Measurements from ENCODE around the gene TECTA.

TECTA gene

DNA sequence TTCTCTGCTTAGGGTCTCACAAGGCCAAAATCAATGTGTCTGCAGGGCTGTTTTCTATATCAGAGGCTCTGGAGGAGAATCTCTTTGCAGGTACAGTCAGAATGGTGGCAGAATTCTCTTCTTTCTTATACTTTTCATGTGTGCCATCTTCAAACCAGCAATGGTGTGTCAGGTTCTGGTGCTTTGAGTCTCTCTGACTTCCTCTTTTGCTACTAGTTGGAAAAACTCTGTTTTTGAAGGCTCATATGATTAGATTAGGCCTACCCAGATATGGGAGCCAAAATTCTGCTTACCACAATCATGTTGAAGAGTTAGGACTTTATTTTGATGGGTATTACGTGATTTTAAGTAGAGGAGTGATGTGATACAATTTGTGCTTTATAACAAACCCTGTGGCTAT is 18.8 kb upstream of the TECTA start:
- TF ChIP-seq, protein P1, sequence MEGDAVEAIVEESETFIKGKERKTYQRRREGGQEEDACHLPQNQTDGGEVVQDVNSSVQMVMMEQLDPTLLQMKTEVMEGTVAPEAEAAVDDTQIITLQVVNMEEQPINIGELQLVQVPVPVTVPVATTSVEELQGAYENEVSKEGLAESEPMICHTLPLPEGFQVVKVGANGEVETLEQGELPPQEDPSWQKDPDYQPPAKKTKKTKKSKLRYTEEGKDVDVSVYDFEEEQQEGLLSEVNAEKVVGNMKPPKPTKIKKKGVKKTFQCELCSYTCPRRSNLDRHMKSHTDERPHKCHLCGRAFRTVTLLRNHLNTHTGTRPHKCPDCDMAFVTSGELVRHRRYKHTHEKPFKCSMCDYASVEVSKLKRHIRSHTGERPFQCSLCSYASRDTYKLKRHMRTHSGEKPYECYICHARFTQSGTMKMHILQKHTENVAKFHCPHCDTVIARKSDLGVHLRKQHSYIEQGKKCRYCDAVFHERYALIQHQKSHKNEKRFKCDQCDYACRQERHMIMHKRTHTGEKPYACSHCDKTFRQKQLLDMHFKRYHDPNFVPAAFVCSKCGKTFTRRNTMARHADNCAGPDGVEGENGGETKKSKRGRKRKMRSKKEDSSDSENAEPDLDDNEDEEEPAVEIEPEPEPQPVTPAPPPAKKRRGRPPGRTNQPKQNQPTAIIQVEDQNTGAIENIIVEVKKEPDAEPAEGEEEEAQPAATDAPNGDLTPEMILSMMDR (IDR thresholded peaks at IDR 0.05; ENCODE audit: low read depth, low read length), result no peak
- H3K4me1 ChIP-seq, result no peaks in the 10 kb centered on the region
- H3K36me3 ChIP-seq, result peaks cover 9% of the 10 kb centered on the region; the same call in 1 of the 2 replicates
- H3K27me3 ChIP-seq, result no peaks in the 10 kb centered on the region
- no peaks in the 10 kb centered on the region for H3K9me3 ChIP-seq
- DNase-seq, result no peak
- no peak overlapping the region for H3K4me3 ChIP-seq (ENCODE audit: low read depth, low read length)

DNA sequence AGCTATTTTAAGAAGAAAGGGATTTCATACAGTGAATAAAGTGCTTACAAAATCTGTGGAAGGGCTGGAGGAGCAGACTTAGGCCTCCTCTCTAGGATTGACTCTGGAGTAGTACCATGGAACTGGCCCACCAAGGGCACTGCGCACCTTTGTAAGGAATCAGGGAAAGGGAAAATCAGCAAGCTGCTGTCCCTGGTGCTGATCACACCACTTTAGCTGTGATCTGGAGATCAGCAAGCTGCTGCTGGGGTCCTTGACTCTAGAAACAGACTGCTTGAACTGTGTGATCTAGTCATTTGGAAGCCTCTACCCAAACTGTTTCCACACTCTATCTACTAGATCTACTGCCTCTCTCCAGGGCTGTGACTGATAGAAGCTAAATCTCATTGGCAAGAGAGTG is 18.4 kb upstream of the TECTA start:
- Histone ChIP-seq H3K9me3 (no peaks in the 10 kb centered on the region), H3K4me3 (ENCODE audit: low read depth, low read length) (no peak overlapping the region), H3K27me3 (no peaks in the 10 kb centered on the region), H3K36me3 (peaks cover 9% of the 10 kb centered on the region; the same call in 1 of the 2 replicates), H3K4me1 (no peaks in the 10 kb centered on the region)
- TF ChIP-seq, protein P1 (IDR thresholded peaks at IDR 0.05; ENCODE audit: low read depth, low read length), result no peak
- no peak for DNase-seq

DNA sequence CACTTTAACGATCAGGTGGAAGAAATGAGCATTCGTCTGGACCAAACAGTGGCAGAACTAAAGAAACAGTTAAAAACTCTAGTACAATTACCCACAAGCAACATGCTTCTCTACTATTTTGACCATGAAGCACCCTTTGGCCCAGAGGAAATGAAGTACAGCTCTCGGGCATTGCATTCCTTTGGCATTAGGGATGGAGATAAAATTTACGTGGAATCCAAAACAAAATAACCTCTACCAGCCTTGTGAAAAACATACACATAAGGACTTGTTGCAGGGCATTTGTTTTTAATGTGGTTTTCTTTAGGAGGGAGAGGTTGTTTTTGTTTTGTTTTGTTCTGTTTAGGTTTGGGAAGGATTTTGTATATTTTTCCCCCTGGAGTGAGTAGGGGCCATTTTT is 14.2 kb upstream of the TECTA start:
- no peak for DNase-seq
- no peaks in the 10 kb centered on the region for H3K27me3 ChIP-seq
- H3K36me3 ChIP-seq, result peaks cover 4% of the 10 kb centered on the region; the same call in 1 of the 2 replicates
- H3K4me3 ChIP-seq (ENCODE audit: low read depth, low read length), result no peak overlapping the region
- H3K9me3 ChIP-seq, result no peaks in the 10 kb centered on the region
- TF ChIP-seq, protein P1 (IDR thresholded peaks at IDR 0.05; ENCODE audit: low read depth, low read length), result no peak
- H3K4me1 ChIP-seq, result peaks cover 9% of the 10 kb centered on the region; the same call in 1 of the 2 replicates

- H3K36me3 ChIP-seq, result peaks cover 4% of the 10 kb centered on the region; the same call in 1 of the 2 replicates
- no peak overlapping the region for H3K4me3 ChIP-seq (ENCODE audit: low read depth, low read length)
- no peaks in the 10 kb centered on the region for H3K9me3 ChIP-seq
- TF ChIP-seq, protein P1 (IDR thresholded peaks at IDR 0.05; ENCODE audit: low read depth, low read length), result no peak
- H3K4me1 ChIP-seq, result peaks cover 9% of the 10 kb centered on the region; the same call in 1 of the 2 replicates
- no peak for DNase-seq
- H3K27me3 ChIP-seq, result no peaks in the 10 kb centered on the region
Measured at GRCh38 chr11:121089566-121089965, 11.5 kb upstream of the TECTA start.

DNA sequence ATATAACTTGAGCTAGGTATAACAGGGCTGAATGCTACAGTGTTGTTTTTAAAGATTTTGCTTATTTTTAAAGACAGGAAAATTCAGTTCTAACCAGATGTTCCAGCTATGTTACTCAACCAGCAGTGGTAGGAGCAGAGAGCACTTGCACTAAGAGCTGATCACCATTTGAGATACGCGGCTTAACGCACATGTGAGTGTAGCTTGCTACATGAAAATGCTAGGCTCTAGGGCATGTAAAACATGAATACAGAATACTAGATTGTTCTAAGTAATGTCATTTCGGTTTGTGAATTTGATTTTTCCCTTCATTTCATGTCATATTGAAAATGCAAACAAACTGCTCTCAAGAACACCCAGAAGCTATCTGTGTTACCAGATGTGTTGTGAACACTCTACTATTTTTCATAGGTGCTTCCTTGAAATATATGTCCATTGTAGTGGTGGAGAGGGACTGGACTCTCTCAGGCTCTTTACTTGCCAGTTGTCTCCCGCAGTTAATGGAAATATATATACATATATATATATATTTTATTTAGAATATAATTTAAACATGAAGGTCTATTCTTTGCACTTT is 10.8 kb upstream of the TECTA start:
- TF ChIP-seq, protein P1 (IDR thresholded peaks at IDR 0.05; ENCODE audit: low read depth, low read length), result no peak
- H3K9me3 ChIP-seq, result no peaks in the 10 kb centered on the region
- no peak overlapping the region for H3K4me3 ChIP-seq (ENCODE audit: low read depth, low read length)
- H3K4me1 ChIP-seq, result peaks cover 9% of the 10 kb centered on the region; the same call in 1 of the 2 replicates
- DNase-seq, result peak; percentile 35
- H3K36me3 ChIP-seq, result peaks cover 4% of the 10 kb centered on the region; the same call in 1 of the 2 replicates
- H3K27me3 ChIP-seq, result no peaks in the 10 kb centered on the region

DNA sequence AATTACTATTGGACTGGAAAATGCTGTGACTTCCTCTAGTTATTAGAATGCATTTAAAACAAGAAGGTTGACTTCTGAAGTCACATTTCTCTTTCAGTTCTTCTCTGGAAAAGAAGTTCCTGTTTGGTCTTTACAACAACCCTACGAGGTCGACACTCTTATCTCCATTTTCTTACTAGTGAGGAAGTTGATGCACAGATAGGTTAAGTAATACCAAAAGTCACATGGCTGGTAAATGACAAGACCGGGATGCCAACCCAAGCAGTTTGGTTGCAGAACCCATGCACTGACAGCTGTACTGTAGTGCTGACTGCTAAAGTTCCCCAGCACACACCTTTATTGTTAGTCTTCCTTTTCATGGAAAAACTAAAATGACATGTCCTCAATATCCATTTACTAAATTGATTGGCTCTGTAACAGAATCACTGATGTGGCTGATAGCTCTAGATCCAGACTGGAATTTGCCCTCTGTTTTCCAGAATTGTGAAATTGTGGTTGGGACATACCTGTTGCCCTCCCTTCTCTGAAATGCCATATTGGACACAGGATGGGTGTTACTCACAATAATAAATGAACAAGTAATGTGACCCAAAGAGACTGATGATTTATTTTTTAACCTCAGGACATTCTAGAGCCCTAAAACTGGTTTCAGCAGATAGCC is 9.4 kb upstream of the TECTA start:
- TF ChIP-seq, protein P1 (IDR thresholded peaks at IDR 0.05; ENCODE audit: low read depth, low read length), result no peak
- Histone ChIP-seq H3K27me3 (no peaks in the 10 kb centered on the region), H3K36me3 (peaks cover 4% of the 10 kb centered on the region; the same call in 1 of the 2 replicates), H3K9me3 (no peaks in the 10 kb centered on the region), H3K4me3 (ENCODE audit: low read depth, low read length) (no peak overlapping the region), H3K4me1 (peaks cover 9% of the 10 kb centered on the region; the same call in 1 of the 2 replicates)
- DNase-seq, result no peak

Data from BE2C (cell line).